ENCODE measurements around the gene RIBC1. TPM values are rescaled to one million over a fixed set of nuclear protein-coding genes. Genes with fewer than 3 reads are reported as not detected.

The RIBC1 gene
- total and polyA plus RNA-seq, 9 of the 15 experiments (the other 6 are each of a cell fraction or from before 2014, with no cell fraction given) = 0.07 to 0.51 (median 0.44) TPM

DNA sequence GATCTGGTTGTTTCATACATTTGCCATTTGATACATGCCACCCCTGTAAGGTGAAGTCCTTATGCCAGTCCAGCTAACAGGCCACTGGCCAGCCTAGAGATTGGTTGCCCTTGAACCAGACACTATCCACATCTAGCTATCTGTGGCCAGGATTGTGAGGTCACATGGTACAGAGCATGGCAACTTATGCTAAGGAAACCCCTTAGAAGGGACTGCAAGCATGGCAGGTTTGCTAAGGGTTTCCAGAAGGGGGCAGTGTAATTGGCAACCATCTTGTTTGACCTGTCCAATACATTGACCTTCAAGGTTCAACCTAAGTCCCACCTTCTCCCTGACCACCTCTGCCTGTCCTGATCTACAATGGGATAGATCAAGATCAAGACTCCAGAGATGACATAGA, 47.8 kb upstream of the RIBC1 start (continued):
- TF ChIP-seq, protein P1, sequence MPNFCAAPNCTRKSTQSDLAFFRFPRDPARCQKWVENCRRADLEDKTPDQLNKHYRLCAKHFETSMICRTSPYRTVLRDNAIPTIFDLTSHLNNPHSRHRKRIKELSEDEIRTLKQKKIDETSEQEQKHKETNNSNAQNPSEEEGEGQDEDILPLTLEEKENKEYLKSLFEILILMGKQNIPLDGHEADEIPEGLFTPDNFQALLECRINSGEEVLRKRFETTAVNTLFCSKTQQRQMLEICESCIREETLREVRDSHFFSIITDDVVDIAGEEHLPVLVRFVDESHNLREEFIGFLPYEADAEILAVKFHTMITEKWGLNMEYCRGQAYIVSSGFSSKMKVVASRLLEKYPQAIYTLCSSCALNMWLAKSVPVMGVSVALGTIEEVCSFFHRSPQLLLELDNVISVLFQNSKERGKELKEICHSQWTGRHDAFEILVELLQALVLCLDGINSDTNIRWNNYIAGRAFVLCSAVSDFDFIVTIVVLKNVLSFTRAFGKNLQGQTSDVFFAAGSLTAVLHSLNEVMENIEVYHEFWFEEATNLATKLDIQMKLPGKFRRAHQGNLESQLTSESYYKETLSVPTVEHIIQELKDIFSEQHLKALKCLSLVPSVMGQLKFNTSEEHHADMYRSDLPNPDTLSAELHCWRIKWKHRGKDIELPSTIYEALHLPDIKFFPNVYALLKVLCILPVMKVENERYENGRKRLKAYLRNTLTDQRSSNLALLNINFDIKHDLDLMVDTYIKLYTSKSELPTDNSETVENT (CRISPR knock-in tag; IDR thresholded peaks at IDR 0.05) = no peak
- TF ChIP-seq STAT5B (CRISPR knock-in tag; IDR thresholded peaks at IDR 0.05) (no peak), ZNF408 (CRISPR knock-in tag; IDR thresholded peaks at IDR 0.05; ENCODE audit: low read depth) (no peak), RBM39 (optimal IDR thresholded peaks at IDR 0.05; ENCODE audit: low read depth, low read length) (no peak), ZNF212 (CRISPR knock-in tag; IDR thresholded peaks at IDR 0.05) (no peak), PHF21A (IDR thresholded peaks at IDR 0.05; ENCODE audit: borderline replicate concordance, low read depth) (no peak), RBM34 (IDR thresholded peaks at IDR 0.05; ENCODE audit: borderline replicate concordance, insufficient read depth, low read length) (no peak), NR4A1 (CRISPR knock-in tag; IDR thresholded peaks at IDR 0.05) (no peak), NR4A1 (tag; IDR thresholded peaks at IDR 0.05) (peak; percentile 75), NCOA4 (IDR thresholded peaks at IDR 0.05; ENCODE audit: partially characterized antibody) (no peak), ZNF695 (CRISPR knock-in tag; IDR thresholded peaks at IDR 0.05) (no peak), HSF4 (CRISPR knock-in tag; IDR thresholded peaks at IDR 0.05; ENCODE audit: borderline replicate concordance) (0 out of 2 replicates have a peak, but pooled peaks have one; percentile 27), HNRNPL (IDR thresholded peaks at IDR 0.05; ENCODE audit: low read depth, low read length) (no peak), ZNF143 (CRISPR knock-in tag; IDR thresholded peaks at IDR 0.05) (no peak), SRSF1 (IDR thresholded peaks at IDR 0.05; ENCODE audit: low read depth, low read length) (no peak), POU5F1 (IDR thresholded peaks at IDR 0.05; ENCODE audit: borderline replicate concordance, low read depth, low read length, partially characterized antibody) (no peak), MYNN (IDR thresholded peaks at IDR 0.05) (no peak), MYNN (CRISPR knock-in tag; IDR thresholded peaks at IDR 0.05) (no peak), ZEB2 (IDR thresholded peaks at IDR 0.05) (no peak), KAT7 (CRISPR knock-in tag; IDR thresholded peaks at IDR 0.05; ENCODE audit: borderline replicate concordance) (no peak), ARNT (IDR thresholded peaks at IDR 0.05) (no peak), SETDB1 (IDR thresholded peaks at IDR 0.05; ENCODE audit: low read length) (no peak)
- TF ChIP-seq, protein P2, sequence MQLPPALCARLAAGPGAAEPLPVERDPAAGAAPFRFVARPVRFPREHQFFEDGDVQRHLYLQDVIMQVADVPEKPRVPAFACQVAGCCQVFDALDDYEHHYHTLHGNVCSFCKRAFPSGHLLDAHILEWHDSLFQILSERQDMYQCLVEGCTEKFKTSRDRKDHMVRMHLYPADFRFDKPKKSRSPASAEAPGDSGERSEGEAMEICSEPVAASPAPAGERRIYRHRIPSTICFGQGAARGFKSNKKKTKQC (CRISPR knock-in tag; IDR thresholded peaks at IDR 0.05) = no peak
- TF ChIP-seq, protein P3, sequence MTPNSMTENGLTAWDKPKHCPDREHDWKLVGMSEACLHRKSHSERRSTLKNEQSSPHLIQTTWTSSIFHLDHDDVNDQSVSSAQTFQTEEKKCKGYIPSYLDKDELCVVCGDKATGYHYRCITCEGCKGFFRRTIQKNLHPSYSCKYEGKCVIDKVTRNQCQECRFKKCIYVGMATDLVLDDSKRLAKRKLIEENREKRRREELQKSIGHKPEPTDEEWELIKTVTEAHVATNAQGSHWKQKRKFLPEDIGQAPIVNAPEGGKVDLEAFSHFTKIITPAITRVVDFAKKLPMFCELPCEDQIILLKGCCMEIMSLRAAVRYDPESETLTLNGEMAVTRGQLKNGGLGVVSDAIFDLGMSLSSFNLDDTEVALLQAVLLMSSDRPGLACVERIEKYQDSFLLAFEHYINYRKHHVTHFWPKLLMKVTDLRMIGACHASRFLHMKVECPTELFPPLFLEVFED (CRISPR knock-in tag; conservative IDR thresholded peaks at IDR 0.05) = no peak
- TF ChIP-seq, protein P4, sequence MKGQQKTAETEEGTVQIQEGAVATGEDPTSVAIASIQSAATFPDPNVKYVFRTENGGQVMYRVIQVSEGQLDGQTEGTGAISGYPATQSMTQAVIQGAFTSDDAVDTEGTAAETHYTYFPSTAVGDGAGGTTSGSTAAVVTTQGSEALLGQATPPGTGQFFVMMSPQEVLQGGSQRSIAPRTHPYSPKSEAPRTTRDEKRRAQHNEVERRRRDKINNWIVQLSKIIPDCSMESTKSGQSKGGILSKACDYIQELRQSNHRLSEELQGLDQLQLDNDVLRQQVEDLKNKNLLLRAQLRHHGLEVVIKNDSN (CRISPR knock-in tag; IDR thresholded peaks at IDR 0.05) = peak; percentile 83
